SU-DHL-6 (cell line): ENCODE measurements around the gene ZNF81.
"Not testable (repeated sequence)": the region's sequence is repeated elsewhere in the genome, so short reads cannot be mapped to it uniquely, and the experiment has no call there.

ENCODE experiments used
- CTCF ChIP-seq: fragments of 200-600 bp; sonication (generic); IDR thresholded peaks from one replicate; pipeline ENCODE4 v1.5.1; 2017; ENCODE audit warnings: antibody characterized with exemption, mild to moderate bottlenecking, low read length, moderate library complexity; ENCODE audit not compliant: insufficient read depth, poor library complexity, severe bottlenecking
- EZH2phosphoT487 ChIP-seq: fragments of 200-600 bp; sonication (generic), shearing (Covaris generic); conservative IDR thresholded peaks from 2 replicates; pipeline ENCODE4 v1.6.1; 2018; ENCODE audit warnings: mild to moderate bottlenecking, antibody characterized with exemption, low read length, moderate library complexity, mixed read lengths

GRCh38 chrX:47850389-47850788 lies 13.7 kb downstream of the ZNF81 start:
- TF ChIP-seq EZH2phosphoT487, CTCF: not testable (repeated sequence)
